Measurements from ENCODE around the gene DEGS1. TPM values are rescaled to one million over a fixed set of nuclear protein-coding genes. Genes with fewer than 3 reads are reported as not detected.
"Not testable (repeated sequence)": the region's sequence is repeated elsewhere in the genome, so short reads cannot be mapped to it uniquely, and the experiment has no call there.

The DEGS1 gene
- total and polyA plus RNA-seq, 5 donors, result 69.3 to 83.9 (median 74.9) TPM

GRCh38 chr1:224199679-224200078 is 16.6 kb downstream of the DEGS1 start:
- Histone ChIP-seq H3K9me3 (ENCODE audit: control insufficient read depth, low read length) (no peaks in the 10 kb centered on the region), H3K4me1 (ENCODE audit: control insufficient read depth, insufficient read depth, low read length) (no peaks in the 10 kb centered on the region), H3K27me3 (ENCODE audit: control insufficient read depth, insufficient read depth) (no peaks in the 10 kb centered on the region), H3K4me3 (ENCODE audit: low read length) (no peak overlapping the region), H3K27ac (ENCODE audit: low read length) (no peak overlapping the region)
- ATAC-seq (no peak), DNase-seq (no peak)
- 81% methylated on average over 2 of the region's 2 CpGs for WGBS
- intact Hi-C loops (cut with DNase I), result no loop called here

GRCh38 chr1:224201383-224201782 is 18.3 kb downstream of the DEGS1 start:
- intact Hi-C loops (cut with DNase I), result no loop called here
- ATAC-seq, result no peak

GRCh38 chr1:224201853-224202252 is 18.8 kb downstream of the DEGS1 start:
- Histone ChIP-seq H3K4me1 (ENCODE audit: control insufficient read depth, insufficient read depth, low read length) (no peaks in the 10 kb centered on the region), H3K27me3 (ENCODE audit: control insufficient read depth, insufficient read depth) (no peaks in the 10 kb centered on the region), H3K9me3 (ENCODE audit: control insufficient read depth, low read length) (no peaks in the 10 kb centered on the region), H3K27ac (ENCODE audit: low read length) (no peak overlapping the region), H3K4me3 (ENCODE audit: low read length) (no peak overlapping the region)
- no peak for ATAC-seq
- WGBS, result 95% methylated on average over 4 of the region's 4 CpGs
- no peak for DNase-seq
- intact Hi-C loops (cut with DNase I), result no loop called here

More at GRCh38 chr1:224201383-224201782, 18.3 kb downstream of the DEGS1 start:
- Histone ChIP-seq H3K9me3 (ENCODE audit: control insufficient read depth, low read length) (no peaks in the 10 kb centered on the region), H3K4me3 (ENCODE audit: low read length) (no peak overlapping the region), H3K4me1 (ENCODE audit: control insufficient read depth, insufficient read depth, low read length) (no peaks in the 10 kb centered on the region), H3K27ac (ENCODE audit: low read length) (no peak overlapping the region), H3K27me3 (ENCODE audit: control insufficient read depth, insufficient read depth) (no peaks in the 10 kb centered on the region)
- WGBS, result 80% methylated on average over 5 of the region's 5 CpGs
- DNase-seq, result no peak

GRCh38 chr1:224203243-224204016 is 20.4 kb downstream of the DEGS1 start:
- peak; percentile 36 to 83 (median 79) for DNase-seq
- Histone ChIP-seq H3K9me3 (ENCODE audit: control insufficient read depth, low read length) (no peaks in the 10 kb centered on the region), H3K4me3 (ENCODE audit: low read length) (no peak overlapping the region), H3K27me3 (ENCODE audit: control insufficient read depth, insufficient read depth) (no peaks in the 10 kb centered on the region), H3K27ac (ENCODE audit: low read length) (no peak overlapping the region), H3K4me1 (ENCODE audit: control insufficient read depth, insufficient read depth, low read length) (no peaks in the 10 kb centered on the region)
- ATAC-seq, result peak; percentile 48 to 58
- intact Hi-C loops (cut with DNase I), result no loop called here
- 47% methylated on average over 8 of the region's 8 CpGs for WGBS

- Histone ChIP-seq H3K4me1 (ENCODE audit: control insufficient read depth, insufficient read depth, low read length) (no peaks in the 10 kb centered on the region), H3K9me3 (ENCODE audit: control insufficient read depth, low read length) (no peaks in the 10 kb centered on the region), H3K4me3 (ENCODE audit: low read length) (no peak overlapping the region), H3K27me3 (ENCODE audit: control insufficient read depth, insufficient read depth) (no peaks in the 10 kb centered on the region), H3K27ac (ENCODE audit: low read length) (no peak overlapping the region)
- DNase-seq (no peak), ATAC-seq (peak in 1 of 2 donors; percentile 45)
- 24% methylated on average over 4 of the region's 4 CpGs for WGBS
- intact Hi-C loops (cut with DNase I), result no loop called here
Observed at GRCh38 chr1:224205438-224205840, 22.4 kb downstream of the DEGS1 start.

GRCh38 chr1:224205931-224206538 is 23.0 kb downstream of the DEGS1 start:
- 83% methylated on average over 10 of the region's 10 CpGs for WGBS
- H3K4me1 ChIP-seq (ENCODE audit: control insufficient read depth, insufficient read depth, low read length); H3K27me3 ChIP-seq (ENCODE audit: control insufficient read depth, insufficient read depth); DNase-seq; H3K4me3 ChIP-seq (ENCODE audit: low read length); ATAC-seq; H3K9me3 ChIP-seq (ENCODE audit: control insufficient read depth, low read length); H3K27ac ChIP-seq (ENCODE audit: low read length); intact Hi-C loops (cut with DNase I): not testable (repeated sequence)

- peaks cover 3% of the 10 kb centered on the region for H3K4me1 ChIP-seq (ENCODE audit: control insufficient read depth, insufficient read depth, low read length)
- H3K9me3 ChIP-seq (ENCODE audit: control insufficient read depth, low read length), result no peaks in the 10 kb centered on the region
- intact Hi-C loops (cut with DNase I), result no loop called here
- ATAC-seq, result peak in 1 of 2 donors; percentile 58
- 38% methylated on average over 4 of the region's 4 CpGs for whole genome bisulfite sequencing
- DNase-seq, result no peak
- H3K27ac ChIP-seq (ENCODE audit: low read length), result peak overlapping the region; percentile 67
- no peak overlapping the region for H3K4me3 ChIP-seq (ENCODE audit: low read length)
- H3K27me3 ChIP-seq (ENCODE audit: control insufficient read depth, insufficient read depth), result no peaks in the 10 kb centered on the region
Observed at GRCh38 chr1:224211206-224211962, 28.3 kb downstream of the DEGS1 start.

GRCh38 chr1:224212618-224213061 is 29.6 kb downstream of the DEGS1 start:
- WGBS, result 86% methylated on average over 13 of the region's 13 CpGs
- Histone ChIP-seq H3K4me3 (ENCODE audit: low read length) (no peak overlapping the region), H3K4me1 (ENCODE audit: control insufficient read depth, insufficient read depth, low read length) (peaks cover 3% of the 10 kb centered on the region), H3K27me3 (ENCODE audit: control insufficient read depth, insufficient read depth) (no peaks in the 10 kb centered on the region), H3K9me3 (ENCODE audit: control insufficient read depth, low read length) (no peaks in the 10 kb centered on the region), H3K27ac (ENCODE audit: low read length) (no peak overlapping the region)
- intact Hi-C loops (cut with DNase I), result no loop called here
- DNase-seq (no peak), ATAC-seq (no peak)

- Histone ChIP-seq H3K4me3 (ENCODE audit: low read length) (no peak overlapping the region), H3K9me3 (ENCODE audit: control insufficient read depth, low read length) (no peaks in the 10 kb centered on the region), H3K27ac (ENCODE audit: low read length) (no peak overlapping the region), H3K27me3 (ENCODE audit: control insufficient read depth, insufficient read depth) (no peaks in the 10 kb centered on the region), H3K4me1 (ENCODE audit: control insufficient read depth, insufficient read depth, low read length) (peaks cover 3% of the 10 kb centered on the region)
- ATAC-seq (peak; percentile 23 to 43), DNase-seq (no peak)
- intact Hi-C loops (cut with DNase I), result no loop called here
- WGBS, result 69% methylated on average over 4 of the region's 4 CpGs
Observed at GRCh38 chr1:224213438-224214119, 30.5 kb downstream of the DEGS1 start.

GRCh38 chr1:224216382-224216781 is 33.3 kb downstream of the DEGS1 start:
- intact Hi-C loops (cut with DNase I), result no loop called here
- Histone ChIP-seq H3K4me1 (ENCODE audit: control insufficient read depth, insufficient read depth, low read length) (peaks cover 3% of the 10 kb centered on the region), H3K27me3 (ENCODE audit: control insufficient read depth, insufficient read depth) (no peaks in the 10 kb centered on the region), H3K27ac (ENCODE audit: low read length) (no peak overlapping the region), H3K9me3 (ENCODE audit: control insufficient read depth, low read length) (no peaks in the 10 kb centered on the region), H3K4me3 (ENCODE audit: low read length) (no peak overlapping the region)
- no peak for DNase-seq
- 95% methylated on average over 8 of the region's 8 CpGs for WGBS
- no peak for ATAC-seq

Data from right cardiac atrium (tissue), 5 donors.